HCT116 (cell line): ENCODE data around the gene RNF121.

Experiments
- CTCF ChIP-seq, 3 experiments: fragments of 200-600 bp in 1 of 3; sonication (generic) in 1 of 3; IDR thresholded peaks in 2 of 3; conservative IDR thresholded peaks in 1 of 3; 2 replicates each; pipeline ENCODE4 v1.5.1; 2012 to 2017; ENCODE audit warnings: low read depth in 2 of 3, low read length in 2 of 3, antibody characterized with exemption in 1 of 3, borderline replicate concordance in 1 of 3, control low read depth in 1 of 3, mild to moderate bottlenecking in 1 of 3, mixed read lengths in 1 of 3, mixed run types in 1 of 3, moderate library complexity in 1 of 3; ENCODE audit not compliant: insufficient read depth in 1 of 3
- EZH2phosphoT487 ChIP-seq: fragments of 200-600 bp; IDR thresholded peaks from 2 replicates; pipeline ENCODE4 v1.6.1; 2018; ENCODE audit warnings: antibody characterized with exemption, borderline replicate concordance
- REST ChIP-seq: IDR thresholded peaks from 2 replicates; pipeline ENCODE4 v1.6.1; 2012; ENCODE audit warnings: low read depth

GRCh38 chr11:71992136-71992730 lies 63.4 kb downstream of the RNF121 start:
- TF ChIP-seq EZH2phosphoT487 (no peak), CTCF (IDR thresholded peaks at IDR 0.05 in 2 of 3, conservative IDR thresholded peaks at IDR 0.05 in 1 of 3; ENCODE audit: borderline replicate concordance in 1 of 3, insufficient read depth in 1 of 3, low read depth in 2 of 3, low read length in 2 of 3) (no peak), REST (no peak)
